ENCODE measurements around the gene MCL1. TPM values are rescaled to one million over a fixed set of nuclear protein-coding genes. Genes with fewer than 3 reads are reported as not detected.

MCL1 gene
- polyA plus RNA-seq, 2 of the 4 experiments (the other 2 are of a cell fraction), result 80.0 to 202 TPM

DNA sequence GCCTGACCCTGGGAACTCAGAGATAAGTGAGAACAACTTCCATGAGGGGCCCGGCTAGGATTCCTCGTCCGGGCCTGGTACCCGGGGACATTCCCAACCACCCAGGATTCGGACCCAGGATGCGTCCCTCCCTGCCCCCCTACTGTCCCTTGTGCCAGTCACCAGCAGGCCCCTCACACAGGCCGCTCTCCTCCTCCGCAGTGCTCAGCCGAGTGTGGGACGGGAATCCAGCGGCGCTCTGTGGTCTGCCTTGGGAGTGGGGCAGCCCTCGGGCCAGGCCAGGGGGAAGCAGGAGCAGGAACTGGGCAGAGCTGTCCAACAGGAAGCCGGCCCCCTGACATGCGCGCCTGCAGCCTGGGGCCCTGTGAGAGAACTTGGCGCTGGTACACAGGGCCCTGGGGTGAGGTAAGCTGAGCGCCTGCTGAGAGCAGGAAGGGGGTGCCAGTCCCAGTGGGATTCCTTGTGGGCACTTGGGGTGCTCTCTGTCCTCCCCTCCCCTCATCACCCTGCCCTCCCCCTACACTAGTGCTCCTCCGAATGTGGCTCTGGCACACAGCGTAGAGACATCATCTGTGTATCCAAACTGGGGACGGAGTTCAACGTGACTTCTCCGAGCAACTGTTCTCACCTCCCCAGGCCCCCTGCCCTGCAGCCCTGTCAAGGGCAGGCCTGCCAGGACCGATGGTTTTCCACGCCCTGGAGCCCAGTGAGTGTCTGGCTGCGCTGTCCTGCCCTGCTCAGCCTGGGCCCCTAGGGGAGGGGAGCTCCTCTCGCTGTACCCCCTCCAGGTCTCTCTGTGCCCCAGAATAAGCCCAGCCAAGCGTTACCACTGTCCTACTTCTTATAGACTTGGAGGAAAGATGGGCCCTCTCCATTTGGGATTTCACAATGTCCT lies 20.4 kb downstream of the MCL1 start:
- Histone ChIP-seq H3K27ac (peak overlapping the region in 1 of 2 experiments; percentile 0; a peak in 2 of 6 replicates), H3K4me2 (no peak overlapping the region), H3K9me3 (no peaks in the 10 kb centered on the region), H3K4me1 (peaks cover 33% of the 10 kb centered on the region), H3K4me3 (no peak overlapping the region)
- WGBS (ENCODE audit: missing lambda C conversion rate), result 86% methylated on average over 28 of the region's 28 CpGs
- CTCF ChIA-PET, result interaction anchor here (0.6 to 11.6 kb wide), 36 partner anchors 8 to 956 kb away, joined by 3 to 210 read pairs (median 7); partner anchors contain the start of genes ADAMTSL4, ENSA, MCL1 and TARS2
- no peak for TF ChIP-seq BHLHE40 (IDR thresholded peaks at IDR 0.05; ENCODE audit: low read depth, low read length)
- TF ChIP-seq JUN (IDR thresholded peaks at IDR 0.05), result no peak
- no peak for TF ChIP-seq PHF8 (IDR thresholded peaks at IDR 0.05; ENCODE audit: borderline replicate concordance, low read depth)
- TF ChIP-seq KDM1A (IDR thresholded peaks at IDR 0.05; ENCODE audit: low read depth), result no peak
- no peak for TF ChIP-seq SREBF2 (IDR thresholded peaks at IDR 0.05)
- TF ChIP-seq RARB (CRISPR knock-in tag; IDR thresholded peaks at IDR 0.05), result no peak
- TF ChIP-seq NFE2L2 (conservative IDR thresholded peaks at IDR 0.05; ENCODE audit: low read length), result no peak
- TF ChIP-seq, protein P1, sequence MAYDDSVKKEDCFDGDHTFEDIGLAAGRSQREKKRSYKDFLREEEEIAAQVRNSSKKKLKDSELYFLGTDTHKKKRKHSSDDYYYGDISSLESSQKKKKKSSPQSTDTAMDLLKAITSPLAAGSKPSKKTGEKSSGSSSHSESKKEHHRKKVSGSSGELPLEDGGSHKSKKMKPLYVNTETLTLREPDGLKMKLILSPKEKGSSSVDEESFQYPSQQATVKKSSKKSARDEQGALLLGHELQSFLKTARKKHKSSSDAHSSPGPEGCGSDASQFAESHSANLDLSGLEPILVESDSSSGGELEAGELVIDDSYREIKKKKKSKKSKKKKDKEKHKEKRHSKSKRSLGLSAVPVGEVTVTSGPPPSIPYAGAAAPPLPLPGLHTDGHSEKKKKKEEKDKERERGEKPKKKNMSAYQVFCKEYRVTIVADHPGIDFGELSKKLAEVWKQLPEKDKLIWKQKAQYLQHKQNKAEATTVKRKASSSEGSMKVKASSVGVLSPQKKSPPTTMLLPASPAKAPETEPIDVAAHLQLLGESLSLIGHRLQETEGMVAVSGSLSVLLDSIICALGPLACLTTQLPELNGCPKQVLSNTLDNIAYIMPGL (CRISPR knock-in tag; IDR thresholded peaks at IDR 0.05; ENCODE audit: borderline replicate concordance), result no peak
- TF ChIP-seq CHD4 (IDR thresholded peaks at IDR 0.05; ENCODE audit: borderline replicate concordance), result no peak
- TF ChIP-seq, protein P2, sequence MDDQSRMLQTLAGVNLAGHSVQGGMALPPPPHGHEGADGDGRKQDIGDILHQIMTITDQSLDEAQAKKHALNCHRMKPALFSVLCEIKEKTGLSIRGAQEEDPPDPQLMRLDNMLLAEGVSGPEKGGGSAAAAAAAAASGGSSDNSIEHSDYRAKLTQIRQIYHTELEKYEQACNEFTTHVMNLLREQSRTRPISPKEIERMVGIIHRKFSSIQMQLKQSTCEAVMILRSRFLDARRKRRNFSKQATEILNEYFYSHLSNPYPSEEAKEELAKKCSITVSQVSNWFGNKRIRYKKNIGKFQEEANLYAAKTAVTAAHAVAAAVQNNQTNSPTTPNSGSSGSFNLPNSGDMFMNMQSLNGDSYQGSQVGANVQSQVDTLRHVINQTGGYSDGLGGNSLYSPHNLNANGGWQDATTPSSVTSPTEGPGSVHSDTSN (IDR thresholded peaks at IDR 0.05), result no peak
- no peak for TF ChIP-seq ZFP36 (IDR thresholded peaks at IDR 0.05; ENCODE audit: borderline replicate concordance, partially characterized antibody)
- TF ChIP-seq ZC3H11A (IDR thresholded peaks at IDR 0.05), result no peak
- TF ChIP-seq GATA3 (IDR thresholded peaks at IDR 0.05; ENCODE audit: borderline replicate concordance), result no peak
- no peak for TF ChIP-seq MYC (IDR thresholded peaks at IDR 0.05; ENCODE audit: borderline replicate concordance, low read length)
- TF ChIP-seq EHMT2 (IDR thresholded peaks at IDR 0.05; ENCODE audit: low read depth), result no peak
- no peak for TF ChIP-seq SMC3 (IDR thresholded peaks at IDR 0.05)
- no peak for DNase-seq (ENCODE audit: low read depth in 1 of 2, low spot score in 1 of 2)
- ATAC-seq, result no peak
- FAIRE-seq, result no peak
- POLR2A ChIA-PET, result interaction anchor here (0.7 to 7.6 kb wide), 4 partner anchors 9 to 19 kb away, joined by 3 to 201 read pairs (median 6); partner anchors contain the start of gene MCL1

DNA sequence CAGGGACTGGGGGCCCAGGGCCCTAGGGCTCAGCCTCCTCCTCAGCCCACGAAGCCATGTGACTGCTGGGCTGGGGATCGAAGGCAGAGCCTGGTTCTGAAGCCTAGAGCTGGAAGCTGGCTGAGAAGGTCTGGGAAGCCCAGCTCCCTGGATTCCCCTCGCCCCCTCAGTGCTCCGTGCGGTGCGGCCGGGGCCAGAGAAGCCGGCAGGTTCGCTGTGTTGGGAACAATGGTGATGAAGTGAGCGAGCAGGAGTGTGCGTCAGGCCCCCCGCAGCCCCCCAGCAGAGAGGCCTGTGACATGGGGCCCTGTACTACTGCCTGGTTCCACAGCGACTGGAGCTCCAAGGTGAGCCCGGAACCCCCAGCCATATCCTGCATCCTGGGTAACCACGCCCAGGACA lies 21.1 kb downstream of the MCL1 start:
- ChIA-PET CTCF (interaction anchor here (0.8 to 11.6 kb wide), 14 partner anchors 10 to 443 kb away, joined by 3 to 210 read pairs (median 25); partner anchors contain the start of genes ENSA and MCL1), POLR2A (interaction anchor here (0.8 kb wide), 1 partner anchor 12 kb away, joined by 3 read pairs; no protein-coding TSS in a partner anchor)
- no peak for ATAC-seq
- FAIRE-seq, result no peak
- Histone ChIP-seq H3K27ac (no peak overlapping the region), H3K4me3 (no peak overlapping the region), H3K4me2 (no peak overlapping the region), H3K9me3 (no peaks in the 10 kb centered on the region), H3K4me1 (peaks cover 26% of the 10 kb centered on the region)
- TF ChIP-seq RAD21 (conservative IDR thresholded peaks at IDR 0.05 in 1 of 2, IDR thresholded peaks at IDR 0.05 in 1 of 2), result no peak
- no peak for TF ChIP-seq SREBF2 (IDR thresholded peaks at IDR 0.05)
- TF ChIP-seq EHMT2 (IDR thresholded peaks at IDR 0.05; ENCODE audit: low read depth), result no peak
- TF ChIP-seq FOSB (CRISPR knock-in tag; IDR thresholded peaks at IDR 0.05), result no peak
- TF ChIP-seq CEBPB (IDR thresholded peaks at IDR 0.05), result no peak
- no peak for TF ChIP-seq CBX8 (IDR thresholded peaks at IDR 0.05)
- no peak for TF ChIP-seq ZC3H11A (IDR thresholded peaks at IDR 0.05)
- TF ChIP-seq RFX5 (IDR thresholded peaks at IDR 0.05), result no peak
- TF ChIP-seq ZNF302 (CRISPR knock-in tag; IDR thresholded peaks at IDR 0.05), result no peak
- TF ChIP-seq, protein P3, sequence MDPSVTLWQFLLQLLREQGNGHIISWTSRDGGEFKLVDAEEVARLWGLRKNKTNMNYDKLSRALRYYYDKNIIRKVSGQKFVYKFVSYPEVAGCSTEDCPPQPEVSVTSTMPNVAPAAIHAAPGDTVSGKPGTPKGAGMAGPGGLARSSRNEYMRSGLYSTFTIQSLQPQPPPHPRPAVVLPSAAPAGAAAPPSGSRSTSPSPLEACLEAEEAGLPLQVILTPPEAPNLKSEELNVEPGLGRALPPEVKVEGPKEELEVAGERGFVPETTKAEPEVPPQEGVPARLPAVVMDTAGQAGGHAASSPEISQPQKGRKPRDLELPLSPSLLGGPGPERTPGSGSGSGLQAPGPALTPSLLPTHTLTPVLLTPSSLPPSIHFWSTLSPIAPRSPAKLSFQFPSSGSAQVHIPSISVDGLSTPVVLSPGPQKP (IDR thresholded peaks at IDR 0.05; ENCODE audit: low read depth, low read length), result no peak
- no peak for TF ChIP-seq NPAS2 (CRISPR knock-in tag; IDR thresholded peaks at IDR 0.05; ENCODE audit: borderline replicate concordance)
- TF ChIP-seq TFCP2L1 (CRISPR knock-in tag; IDR thresholded peaks at IDR 0.05), result no peak
- 83% methylated on average over 15 of the region's 15 CpGs for WGBS (ENCODE audit: missing lambda C conversion rate)
- DNase-seq (ENCODE audit: low read depth in 1 of 2, low spot score in 1 of 2), result no peak

Data from A549 (cell line).